Liver (tissue), 3 donors: Measurements from ENCODE around the gene GLI2.

Experiments used
- JUND ChIP-seq, 2 donors: IDR thresholded peaks; 2 replicates each; pipeline ENCODE4 v1.6.1; 2016; ENCODE audit warnings: antibody characterized with exemption in 2 of 2
- REST ChIP-seq: IDR thresholded peaks from 2 replicates; pipeline ENCODE4 v1.6.1; 2016; ENCODE audit warnings: antibody characterized with exemption, mild to moderate bottlenecking
- RXRA ChIP-seq, 2 donors: IDR thresholded peaks; 2 replicates each; pipeline ENCODE4 v1.6.1; 2017 to 2018; ENCODE audit warnings: antibody characterized with exemption in 2 of 2, mild to moderate bottlenecking in 1 of 2
- TAF1 ChIP-seq: conservative IDR thresholded peaks from 2 replicates; pipeline ENCODE4 v1.6.1; 2016; ENCODE audit warnings: antibody characterized with exemption, mild to moderate bottlenecking
- YY1 ChIP-seq: IDR thresholded peaks from 2 replicates; pipeline ENCODE4 v1.6.1; 2016; ENCODE audit warnings: antibody characterized with exemption, mild to moderate bottlenecking
- TF ChIP-seq, protein P1 (sequence below): fragments of 150-350 bp; IDR thresholded peaks from 2 replicates; pipeline ENCODE4 v1.5.1; 2017; ENCODE audit warnings: improper control_type of control experiment, low read depth, low read length; ENCODE audit not compliant: missing input control
- TF ChIP-seq, protein P2 (sequence below): IDR thresholded peaks from 2 replicates; pipeline ENCODE4 v1.6.1; 2016; ENCODE audit warnings: antibody characterized with exemption
- donor health status: healthy.
- donor health status: healthy.

DNA sequence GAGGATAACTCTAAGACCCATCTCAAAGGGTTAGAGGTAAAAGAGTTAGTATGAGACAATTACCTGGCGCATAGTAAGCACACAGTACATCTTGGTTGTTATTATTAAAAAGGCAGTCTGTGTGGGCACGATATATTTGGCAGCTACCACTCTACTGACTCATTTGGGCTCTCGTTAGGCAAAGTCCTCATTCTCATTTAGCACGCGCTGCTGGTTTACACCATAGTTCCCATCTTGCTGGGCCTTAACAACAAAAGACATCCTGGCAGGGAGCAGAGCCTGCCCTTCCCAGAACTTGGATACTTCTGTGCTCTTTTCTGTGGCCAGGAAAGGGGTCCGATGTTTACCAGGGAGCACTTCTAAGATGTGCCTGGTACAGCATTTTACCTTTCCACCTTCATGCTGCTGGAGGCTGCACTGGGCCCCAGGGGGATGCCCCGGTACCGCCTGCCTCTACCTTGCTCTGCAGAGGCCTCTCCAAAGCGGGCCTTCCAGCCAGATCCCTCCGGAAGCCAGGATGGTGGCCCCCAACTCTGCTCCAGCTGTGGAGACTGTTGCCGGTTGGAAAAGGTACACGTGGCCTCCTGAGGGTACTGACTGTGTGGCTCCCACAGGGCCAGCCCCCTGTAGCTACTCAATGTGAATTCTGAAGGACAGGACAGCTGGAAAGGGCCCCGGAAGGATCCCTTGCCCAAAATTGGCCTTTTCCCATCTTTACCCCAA lies 15.0 kb downstream of the GLI2 start:
- no peak for TF ChIP-seq YY1
- TF ChIP-seq, protein P1, sequence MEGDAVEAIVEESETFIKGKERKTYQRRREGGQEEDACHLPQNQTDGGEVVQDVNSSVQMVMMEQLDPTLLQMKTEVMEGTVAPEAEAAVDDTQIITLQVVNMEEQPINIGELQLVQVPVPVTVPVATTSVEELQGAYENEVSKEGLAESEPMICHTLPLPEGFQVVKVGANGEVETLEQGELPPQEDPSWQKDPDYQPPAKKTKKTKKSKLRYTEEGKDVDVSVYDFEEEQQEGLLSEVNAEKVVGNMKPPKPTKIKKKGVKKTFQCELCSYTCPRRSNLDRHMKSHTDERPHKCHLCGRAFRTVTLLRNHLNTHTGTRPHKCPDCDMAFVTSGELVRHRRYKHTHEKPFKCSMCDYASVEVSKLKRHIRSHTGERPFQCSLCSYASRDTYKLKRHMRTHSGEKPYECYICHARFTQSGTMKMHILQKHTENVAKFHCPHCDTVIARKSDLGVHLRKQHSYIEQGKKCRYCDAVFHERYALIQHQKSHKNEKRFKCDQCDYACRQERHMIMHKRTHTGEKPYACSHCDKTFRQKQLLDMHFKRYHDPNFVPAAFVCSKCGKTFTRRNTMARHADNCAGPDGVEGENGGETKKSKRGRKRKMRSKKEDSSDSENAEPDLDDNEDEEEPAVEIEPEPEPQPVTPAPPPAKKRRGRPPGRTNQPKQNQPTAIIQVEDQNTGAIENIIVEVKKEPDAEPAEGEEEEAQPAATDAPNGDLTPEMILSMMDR: no peak
- no peak for TF ChIP-seq TAF1
- TF ChIP-seq RXRA (IDR thresholded peaks at IDR 0.05): no peak
- no peak for TF ChIP-seq JUND (IDR thresholded peaks at IDR 0.05)
- TF ChIP-seq, protein P2, sequence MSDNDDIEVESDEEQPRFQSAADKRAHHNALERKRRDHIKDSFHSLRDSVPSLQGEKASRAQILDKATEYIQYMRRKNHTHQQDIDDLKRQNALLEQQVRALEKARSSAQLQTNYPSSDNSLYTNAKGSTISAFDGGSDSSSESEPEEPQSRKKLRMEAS: no peak
- no peak for TF ChIP-seq REST
